Chondrocyte (in vitro differentiated cells): ENCODE data around the gene DBI. TPM values are rescaled to one million over a fixed set of nuclear protein-coding genes. Genes with fewer than 3 reads are reported as not detected.

Experiments used
- DNase-seq: peaks from one replicate; pipeline ENCODE4 v3.0.0; 2021; ENCODE audit warnings: mixed read lengths, low spot score
- H3K27ac Mint-ChIP-seq: one replicate; pipeline ENCODE4 v1.8.0; 2021; ENCODE audit warnings: mild to moderate bottlenecking, moderate library complexity, mixed read lengths; ENCODE audit not compliant: unreplicated experiment
- H3K27me3 Mint-ChIP-seq: 2 replicates; pipeline ENCODE4 v1.8.0; 2021; ENCODE audit warnings: low read depth, mixed read lengths
- H3K36me3 Mint-ChIP-seq: 2 replicates; pipeline ENCODE4 v1.8.0; 2021; ENCODE audit warnings: low read depth, mixed read lengths
- H3K4me1 Mint-ChIP-seq: 2 replicates; pipeline ENCODE4 v1.8.0; 2021; ENCODE audit warnings: low read depth, mild to moderate bottlenecking, mixed read lengths
- H3K4me3 Mint-ChIP-seq: one replicate; pipeline ENCODE4 v1.8.0; 2021; ENCODE audit warnings: mild to moderate bottlenecking, moderate library complexity, mixed read lengths; ENCODE audit not compliant: unreplicated experiment
- H3K9me3 Mint-ChIP-seq: 2 replicates; pipeline ENCODE4 v1.8.0; 2021; ENCODE audit warnings: low read depth, mixed read lengths
- total RNA-seq: library from RNA; stranded (reverse); gene quantifications from 3 replicates; pipeline ENCODE4 v1.2.1, GENCODE V29; 2021
- TF ChIP-seq, protein P1 (sequence below): fragments of 200-600 bp; sonication (generic); IDR thresholded peaks from 2 replicates; pipeline ENCODE4 v1.5.0; 2021; ENCODE audit warnings: antibody characterized with exemption, mild to moderate bottlenecking, moderate library complexity

Gene DBI
- total RNA-seq, 1 donor from 2014 or later = 72.9 TPM

GRCh38 chr2:119326938-119327337 is 39.8 kb upstream of the DBI start:
- TF ChIP-seq, protein P1, sequence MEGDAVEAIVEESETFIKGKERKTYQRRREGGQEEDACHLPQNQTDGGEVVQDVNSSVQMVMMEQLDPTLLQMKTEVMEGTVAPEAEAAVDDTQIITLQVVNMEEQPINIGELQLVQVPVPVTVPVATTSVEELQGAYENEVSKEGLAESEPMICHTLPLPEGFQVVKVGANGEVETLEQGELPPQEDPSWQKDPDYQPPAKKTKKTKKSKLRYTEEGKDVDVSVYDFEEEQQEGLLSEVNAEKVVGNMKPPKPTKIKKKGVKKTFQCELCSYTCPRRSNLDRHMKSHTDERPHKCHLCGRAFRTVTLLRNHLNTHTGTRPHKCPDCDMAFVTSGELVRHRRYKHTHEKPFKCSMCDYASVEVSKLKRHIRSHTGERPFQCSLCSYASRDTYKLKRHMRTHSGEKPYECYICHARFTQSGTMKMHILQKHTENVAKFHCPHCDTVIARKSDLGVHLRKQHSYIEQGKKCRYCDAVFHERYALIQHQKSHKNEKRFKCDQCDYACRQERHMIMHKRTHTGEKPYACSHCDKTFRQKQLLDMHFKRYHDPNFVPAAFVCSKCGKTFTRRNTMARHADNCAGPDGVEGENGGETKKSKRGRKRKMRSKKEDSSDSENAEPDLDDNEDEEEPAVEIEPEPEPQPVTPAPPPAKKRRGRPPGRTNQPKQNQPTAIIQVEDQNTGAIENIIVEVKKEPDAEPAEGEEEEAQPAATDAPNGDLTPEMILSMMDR = no peak
- no peaks in the 10 kb centered on the region for H3K9me3 Mint-ChIP-seq
- H3K36me3 Mint-ChIP-seq = peaks cover 6% of the 10 kb centered on the region
- H3K4me1 Mint-ChIP-seq = no peaks in the 10 kb centered on the region
- no peak for DNase-seq
- no peaks in the 10 kb centered on the region for H3K27me3 Mint-ChIP-seq
- no peak overlapping the region for H3K4me3 Mint-ChIP-seq
- H3K27ac Mint-ChIP-seq = no peak overlapping the region

DNA sequence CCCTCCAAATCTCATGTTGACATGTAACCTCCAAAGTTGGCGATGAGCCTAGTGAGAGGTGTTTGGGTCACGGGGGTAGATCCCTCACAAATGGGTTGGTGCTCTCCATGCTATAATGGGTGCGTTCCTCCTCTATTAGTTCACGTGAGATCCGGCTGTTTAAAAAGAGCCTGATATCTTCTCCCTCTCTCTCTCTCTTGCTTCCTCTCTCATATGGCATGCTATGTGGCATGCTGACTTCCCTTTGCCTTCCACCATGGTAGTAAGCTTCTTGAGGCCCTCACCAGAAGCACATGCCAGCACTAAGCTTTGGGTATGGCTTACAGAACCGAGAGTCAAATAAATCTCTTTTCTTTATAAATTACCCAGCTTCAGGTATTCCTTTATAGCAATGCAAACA is 39.3 kb upstream of the DBI start:
- Mint-ChIP-seq H3K27ac (no peak overlapping the region), H3K36me3 (peaks cover 6% of the 10 kb centered on the region), H3K27me3 (no peaks in the 10 kb centered on the region), H3K4me3 (no peak overlapping the region), H3K9me3 (no peaks in the 10 kb centered on the region), H3K4me1 (no peaks in the 10 kb centered on the region)
- DNase-seq = no peak
- TF ChIP-seq, protein P1 = no peak

DNA sequence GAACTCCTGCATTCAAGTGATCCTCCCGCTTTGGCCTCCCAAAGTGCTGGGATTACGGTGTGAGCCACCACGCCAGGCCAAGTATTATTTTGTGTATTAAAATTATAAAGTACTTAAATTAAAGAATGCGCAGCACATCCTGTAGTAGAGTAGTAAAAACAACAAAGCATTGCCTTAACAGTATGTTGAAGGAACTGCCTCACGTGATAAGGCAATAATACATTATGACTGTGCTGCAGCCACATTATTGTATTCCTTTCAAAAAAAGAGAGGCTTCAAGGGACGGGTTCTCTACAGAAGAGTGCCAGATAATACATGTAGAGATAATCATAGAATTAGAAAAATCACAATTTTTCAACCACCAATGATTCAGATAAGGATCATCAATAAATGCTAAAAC is 33.8 kb upstream of the DBI start:
- TF ChIP-seq, protein P1 = no peak
- H3K4me1 Mint-ChIP-seq = no peaks in the 10 kb centered on the region
- no peak for DNase-seq
- H3K36me3 Mint-ChIP-seq = peaks cover 6% of the 10 kb centered on the region
- no peak overlapping the region for H3K4me3 Mint-ChIP-seq
- no peaks in the 10 kb centered on the region for H3K9me3 Mint-ChIP-seq
- no peaks in the 10 kb centered on the region for H3K27me3 Mint-ChIP-seq
- H3K27ac Mint-ChIP-seq = no peak overlapping the region

GRCh38 chr2:119333360-119333759 is 33.4 kb upstream of the DBI start:
- no peak for DNase-seq
- no peaks in the 10 kb centered on the region for H3K4me1 Mint-ChIP-seq
- H3K27me3 Mint-ChIP-seq = no peaks in the 10 kb centered on the region

DNA sequence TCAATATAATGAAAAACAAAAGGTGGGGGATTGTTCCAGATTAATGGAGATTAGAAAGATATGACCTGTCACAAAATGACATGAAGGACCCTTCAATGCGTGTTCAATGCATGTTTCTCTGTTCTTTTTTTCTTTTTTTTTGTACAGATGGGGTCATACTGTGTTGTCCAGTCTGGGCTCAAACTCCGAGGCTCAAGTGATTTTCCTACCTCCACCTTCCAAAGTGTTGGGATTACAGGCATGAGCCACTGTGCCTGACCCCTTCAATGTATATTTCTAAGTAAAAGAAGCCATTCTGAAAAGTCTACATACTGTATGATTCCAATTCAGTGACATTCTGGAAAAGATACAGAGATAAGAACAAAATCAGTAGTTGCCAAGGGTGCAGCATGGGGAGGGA is 32.9 kb upstream of the DBI start:
- Mint-ChIP-seq H3K9me3 (no peaks in the 10 kb centered on the region), H3K36me3 (peaks cover 9% of the 10 kb centered on the region), H3K4me3 (no peak overlapping the region), H3K27me3 (no peaks in the 10 kb centered on the region), H3K27ac (no peak overlapping the region), H3K4me1 (no peaks in the 10 kb centered on the region)
- no peak for DNase-seq
- TF ChIP-seq, protein P1 = no peak

More at GRCh38 chr2:119333360-119333759, 33.4 kb upstream of the DBI start:
- Mint-ChIP-seq H3K9me3 (no peaks in the 10 kb centered on the region), H3K4me3 (no peak overlapping the region), H3K27ac (no peak overlapping the region), H3K36me3 (peaks cover 8% of the 10 kb centered on the region)
- TF ChIP-seq, protein P1 = no peak
